ENCODE measurements around the gene CIB2.
"Not testable (repeated sequence)": the region's sequence is repeated elsewhere in the genome, so short reads cannot be mapped to it uniquely, and the experiment has no call there.

The CIB2 gene

GRCh38 chr15:78157203-78157602 is 26.0 kb upstream of the CIB2 start:
- DNase-seq (ENCODE audit: low spot score) (no peak), ATAC-seq (ENCODE audit: low read depth) (no peak)
- H3K27me3 ChIP-seq (ENCODE audit: insufficient read depth, poor library complexity, severe bottlenecking): no peaks in the 10 kb centered on the region
- no peak for TF ChIP-seq CTCF (IDR thresholded peaks at IDR 0.05; ENCODE audit: poor library complexity, severe bottlenecking)
- peak overlapping the region; percentile 32 for H3K27ac ChIP-seq (ENCODE audit: poor library complexity, severe bottlenecking)
- peaks cover 27% of the 10 kb centered on the region for H3K4me1 ChIP-seq (ENCODE audit: insufficient read depth, poor library complexity, severe bottlenecking)
- H3K4me3 ChIP-seq (ENCODE audit: severe bottlenecking): no peak overlapping the region
- peaks cover 68% of the 10 kb centered on the region for H3K36me3 ChIP-seq (ENCODE audit: low read depth)
- H3K9me3 ChIP-seq (ENCODE audit: severe bottlenecking): no peaks in the 10 kb centered on the region

GRCh38 chr15:78156653-78157052 is 25.4 kb upstream of the CIB2 start:
- DNase-seq (ENCODE audit: low spot score) (no peak), ATAC-seq (ENCODE audit: low read depth) (peak; percentile 80)
- H3K4me3 ChIP-seq (ENCODE audit: severe bottlenecking): no peak overlapping the region
- H3K9me3 ChIP-seq (ENCODE audit: severe bottlenecking): no peaks in the 10 kb centered on the region
- H3K36me3 ChIP-seq (ENCODE audit: low read depth): peaks cover 63% of the 10 kb centered on the region
- peak overlapping the region; percentile 32 for H3K27ac ChIP-seq (ENCODE audit: poor library complexity, severe bottlenecking)
- no peaks in the 10 kb centered on the region for H3K27me3 ChIP-seq (ENCODE audit: insufficient read depth, poor library complexity, severe bottlenecking)
- peaks cover 27% of the 10 kb centered on the region for H3K4me1 ChIP-seq (ENCODE audit: insufficient read depth, poor library complexity, severe bottlenecking)
- TF ChIP-seq CTCF (IDR thresholded peaks at IDR 0.05; ENCODE audit: poor library complexity, severe bottlenecking): no peak

- Histone ChIP-seq H3K36me3 (ENCODE audit: low read depth) (peaks cover 51% of the 10 kb centered on the region), H3K4me3 (ENCODE audit: severe bottlenecking) (no peak overlapping the region), H3K4me1 (ENCODE audit: insufficient read depth, poor library complexity, severe bottlenecking) (peaks cover 28% of the 10 kb centered on the region), H3K9me3 (ENCODE audit: severe bottlenecking) (no peaks in the 10 kb centered on the region), H3K27ac (ENCODE audit: poor library complexity, severe bottlenecking) (peak overlapping the region; percentile 32), H3K27me3 (ENCODE audit: insufficient read depth, poor library complexity, severe bottlenecking) (no peaks in the 10 kb centered on the region)
- DNase-seq (ENCODE audit: low spot score) (no peak), ATAC-seq (ENCODE audit: low read depth) (peak; percentile 54)
- no peak for TF ChIP-seq CTCF (IDR thresholded peaks at IDR 0.05; ENCODE audit: poor library complexity, severe bottlenecking)
Observed at GRCh38 chr15:78155355-78155939, 24.2 kb upstream of the CIB2 start.

- ATAC-seq (ENCODE audit: low read depth) (no peak), DNase-seq (ENCODE audit: low spot score) (no peak)
- H3K27ac ChIP-seq (ENCODE audit: poor library complexity, severe bottlenecking): peak overlapping the region; percentile 32
- H3K4me1 ChIP-seq (ENCODE audit: insufficient read depth, poor library complexity, severe bottlenecking): peaks cover 32% of the 10 kb centered on the region
- H3K27me3 ChIP-seq (ENCODE audit: insufficient read depth, poor library complexity, severe bottlenecking): no peaks in the 10 kb centered on the region
- H3K36me3 ChIP-seq (ENCODE audit: low read depth): peaks cover 46% of the 10 kb centered on the region
- TF ChIP-seq CTCF (IDR thresholded peaks at IDR 0.05; ENCODE audit: poor library complexity, severe bottlenecking): no peak
- no peak overlapping the region for H3K4me3 ChIP-seq (ENCODE audit: severe bottlenecking)
- H3K9me3 ChIP-seq (ENCODE audit: severe bottlenecking): no peaks in the 10 kb centered on the region
Observed at GRCh38 chr15:78154955-78155354, 23.7 kb upstream of the CIB2 start.

- not testable (repeated sequence) for H3K9me3 ChIP-seq (ENCODE audit: severe bottlenecking); H3K4me3 ChIP-seq (ENCODE audit: severe bottlenecking)
Observed at GRCh38 chr15:78151075-78151474, 19.8 kb upstream of the CIB2 start.

More at GRCh38 chr15:78151075-78151474, 19.8 kb upstream of the CIB2 start:
- DNase-seq (ENCODE audit: low spot score): peak; percentile 38
- not testable (repeated sequence) for H3K27ac ChIP-seq (ENCODE audit: poor library complexity, severe bottlenecking); H3K27me3 ChIP-seq (ENCODE audit: insufficient read depth, poor library complexity, severe bottlenecking); ATAC-seq (ENCODE audit: low read depth)
- H3K36me3 ChIP-seq (ENCODE audit: low read depth): peaks cover 12% of the 10 kb centered on the region
- H3K4me1 ChIP-seq (ENCODE audit: insufficient read depth, poor library complexity, severe bottlenecking): peaks cover 31% of the 10 kb centered on the region
